H1 (cell line): ENCODE measurements around the gene SNX21.

Source experiments
- ASH2L ChIP-seq: fragments of 200-600, 300-600 bp; sonication (generic); IDR thresholded peaks from one replicate; pipeline ENCODE4 v1.7.1; 2017; ENCODE audit warnings: low read length
- CREB1 ChIP-seq: IDR thresholded peaks from 2 replicates; pipeline ENCODE4 v1.6.1; 2012; ENCODE audit warnings: inconsistent platforms
- CTCF ChIP-seq, 3 experiments: IDR thresholded peaks; 1 replicate in 2 of 3; 2 replicates in 1 of 3; pipeline versions ENCODE4 v1.5.1 to v1.6.1; 2011; ENCODE audit warnings: low read length in 3 of 3, mild to moderate bottlenecking in 3 of 3, inconsistent platforms in 2 of 3, low read depth in 1 of 3, moderate library complexity in 1 of 3; ENCODE audit not compliant: insufficient read depth in 1 of 3; ENCODE audit errors: control extremely low read depth in 1 of 3
- EGR1 ChIP-seq: IDR thresholded peaks from 2 replicates; pipeline ENCODE4 v1.6.1; 2011; ENCODE audit warnings: low read depth, low read length, borderline replicate concordance
- EZH2 ChIP-seq: fragments of 200-600 bp; sonication (generic); IDR thresholded peaks from 2 replicates; pipeline ENCODE4 v1.7.1; 2012; ENCODE audit warnings: low read depth, mild to moderate bottlenecking, moderate library complexity, low read length, inconsistent platforms; ENCODE audit not compliant: severe bottlenecking
- RAD21 ChIP-seq, 2 experiments: IDR thresholded peaks in 1 of 2; conservative IDR thresholded peaks in 1 of 2; 2 replicates each; pipeline ENCODE4 v1.6.1; 2011; ENCODE audit warnings: low read depth in 2 of 2, low read length in 2 of 2, improper control_type of control experiment in 1 of 2, inconsistent platforms in 1 of 2, mild to moderate bottlenecking in 1 of 2, moderate library complexity in 1 of 2
- SP2 ChIP-seq: IDR thresholded peaks from 2 replicates; pipeline ENCODE4 v1.6.1; 2012; ENCODE audit warnings: mild to moderate bottlenecking, low read length, inconsistent platforms
- TAF7 ChIP-seq: optimal IDR thresholded peaks from 2 replicates; pipeline ENCODE3; 2011; ENCODE audit warnings: low read depth, mild to moderate bottlenecking, inconsistent platforms, low read length, moderate library complexity, borderline replicate concordance
- USF2 ChIP-seq: IDR thresholded peaks from 2 replicates; pipeline ENCODE4 v1.6.1; 2011; ENCODE audit warnings: low read length, improper control_type of control experiment

- TF ChIP-seq EGR1 = no peak
- TF ChIP-seq CTCF (IDR thresholded peaks at IDR 0.05; ENCODE audit: control extremely low read depth in 1 of 3, insufficient read depth in 1 of 3, low read depth in 1 of 3, low read length in 3 of 3) = no peak
- no peak for TF ChIP-seq SP2
- TF ChIP-seq CREB1 = no peak
- no peak for TF ChIP-seq EZH2
- TF ChIP-seq RAD21 (IDR thresholded peaks at IDR 0.05 in 1 of 2, conservative IDR thresholded peaks at IDR 0.05 in 1 of 2; ENCODE audit: low read depth in 2 of 2, low read length in 2 of 2) = no peak
- TF ChIP-seq ASH2L = no peak
- no peak for TF ChIP-seq USF2
- TF ChIP-seq TAF7 = no peak
These were observed 32.9 kb downstream of the SNX21 start for GRCh38 chr20:45866454-45866853.
